GM12892 (cell line): Measurements from ENCODE around the gene LEMD3.

Experiments used
- POLR2A ChIP-seq: IDR thresholded peaks from 2 replicates; pipeline ENCODE4 v1.6.1; 2011; ENCODE audit warnings: low read depth, low read length, control low read depth
- POLR2AphosphoS5 ChIP-seq: IDR thresholded peaks from 2 replicates; pipeline ENCODE4 v1.6.1; 2011; ENCODE audit warnings: low read depth, low read length, control low read depth
- TAF1 ChIP-seq: IDR thresholded peaks from 2 replicates; pipeline ENCODE4 v1.6.1; 2011; ENCODE audit warnings: low read depth, mild to moderate bottlenecking, control low read depth, low read length, borderline replicate concordance

DNA sequence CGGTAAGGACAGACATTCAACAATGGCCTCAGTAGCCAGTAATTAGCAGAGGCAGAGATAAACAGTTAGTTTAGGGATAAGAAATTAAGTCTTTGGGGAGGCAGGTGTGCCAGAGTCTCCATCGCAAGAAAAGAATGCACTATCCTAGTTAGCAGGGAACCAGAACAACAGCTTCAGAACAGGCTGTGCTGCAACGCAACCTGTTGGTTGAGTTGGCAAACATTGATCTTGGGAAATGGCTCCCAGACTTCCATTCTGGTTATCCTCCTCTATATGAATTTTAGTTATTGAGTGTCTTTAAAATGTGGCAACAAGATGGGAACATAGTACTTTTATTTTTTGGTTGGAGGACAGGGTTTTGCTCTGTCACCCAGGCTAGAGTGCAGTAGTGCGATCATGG lies 12.3 kb upstream of the LEMD3 start:
- TF ChIP-seq POLR2A (no peak), TAF1 (no peak), POLR2AphosphoS5 (no peak)
